GM19397 (cell line): Measurements from ENCODE around the gene USP6.
"Not testable (repeated sequence)": the region's sequence is repeated elsewhere in the genome, so short reads cannot be mapped to it uniquely, and the experiment has no call there.

ENCODE experiments used
- ATAC-seq: cut with Tn5 transposase; IDR thresholded peaks from one replicate; pipeline ENCODE4 v1.9.1; 2021; ENCODE audit warnings: mild to moderate bottlenecking, moderate library complexity; ENCODE audit not compliant: unreplicated experiment

Gene USP6

GRCh38 chr17:5121186-5121841, 5.5 kb downstream of the USP6 start:
- ATAC-seq, result no peak

GRCh38 chr17:5122056-5122455, 6.2 kb downstream of the USP6 start:
- not testable (repeated sequence) for ATAC-seq

- ATAC-seq, result no peak
Measured at GRCh38 chr17:5122586-5123342, 6.9 kb downstream of the USP6 start.

- no peak for ATAC-seq
Measured at GRCh38 chr17:5123343-5124124, 7.7 kb downstream of the USP6 start.

- not testable (repeated sequence) for ATAC-seq
Measured at GRCh38 chr17:5124125-5124760, 8.4 kb downstream of the USP6 start.

- not testable (repeated sequence) for ATAC-seq
Measured at GRCh38 chr17:5124896-5125295, 9.1 kb downstream of the USP6 start.

GRCh38 chr17:5126719-5127488, 11.1 kb downstream of the USP6 start:
- ATAC-seq, result no peak

GRCh38 chr17:5127910-5128309, 12.1 kb downstream of the USP6 start:
- ATAC-seq, result no peak

- not testable (repeated sequence) for ATAC-seq
Measured at GRCh38 chr17:5128387-5128786, 12.6 kb downstream of the USP6 start.

GRCh38 chr17:5128905-5129535, 13.2 kb downstream of the USP6 start:
- no peak for ATAC-seq

- not testable (repeated sequence) for ATAC-seq
Measured at GRCh38 chr17:5129770-5130169, 13.9 kb downstream of the USP6 start.

- ATAC-seq, result not testable (repeated sequence)
Measured at GRCh38 chr17:5130261-5130660, 14.4 kb downstream of the USP6 start.

- ATAC-seq, result not testable (repeated sequence)
Measured at GRCh38 chr17:5130687-5131086, 14.9 kb downstream of the USP6 start.

- ATAC-seq, result no peak
Measured at GRCh38 chr17:5131146-5131715, 15.4 kb downstream of the USP6 start.

- ATAC-seq, result not testable (repeated sequence)
Measured at GRCh38 chr17:5131799-5132502, 16.1 kb downstream of the USP6 start.

- not testable (repeated sequence) for ATAC-seq
Measured at GRCh38 chr17:5132503-5133225, 16.8 kb downstream of the USP6 start.

- no peak for ATAC-seq
Measured at GRCh38 chr17:5133311-5133710, 17.5 kb downstream of the USP6 start.

- ATAC-seq, result not testable (repeated sequence)
Measured at GRCh38 chr17:5133961-5134360, 18.1 kb downstream of the USP6 start.
